ENCODE results near the gene MTF1.

DNA sequence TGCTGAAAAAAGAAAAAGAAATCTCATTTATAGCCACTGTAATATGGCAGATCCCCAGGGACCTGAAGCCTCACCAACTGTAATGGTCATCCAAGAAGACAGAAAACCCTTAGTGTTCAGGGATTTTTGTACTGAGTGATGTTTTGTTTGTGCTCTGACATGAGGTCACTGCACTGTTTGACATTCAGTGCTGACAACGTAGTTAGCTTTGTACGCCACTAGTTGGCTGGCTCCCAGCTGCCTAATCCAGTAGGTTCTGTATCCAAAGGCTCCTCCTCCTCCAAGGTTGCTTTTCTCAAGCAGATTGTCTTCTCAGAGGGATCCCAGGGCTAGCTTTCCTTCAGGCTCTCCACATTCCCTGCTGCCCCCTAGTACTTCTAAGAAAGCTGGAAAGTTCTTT, 41.9 kb downstream of the MTF1 start:
- TF ChIP-seq SUZ12 (IDR thresholded peaks at IDR 0.05; ENCODE audit: extremely low read depth, insufficient read depth, insufficient read length) = no peak
- no peak for TF ChIP-seq YY1 (IDR thresholded peaks at IDR 0.05; ENCODE audit: insufficient read depth, insufficient read length)
